ENCODE results near the gene SLC15A4.
"Not testable (repeated sequence)": the region's sequence is repeated elsewhere in the genome, so short reads cannot be mapped to it uniquely, and the experiment has no call there.

Gene SLC15A4

DNA sequence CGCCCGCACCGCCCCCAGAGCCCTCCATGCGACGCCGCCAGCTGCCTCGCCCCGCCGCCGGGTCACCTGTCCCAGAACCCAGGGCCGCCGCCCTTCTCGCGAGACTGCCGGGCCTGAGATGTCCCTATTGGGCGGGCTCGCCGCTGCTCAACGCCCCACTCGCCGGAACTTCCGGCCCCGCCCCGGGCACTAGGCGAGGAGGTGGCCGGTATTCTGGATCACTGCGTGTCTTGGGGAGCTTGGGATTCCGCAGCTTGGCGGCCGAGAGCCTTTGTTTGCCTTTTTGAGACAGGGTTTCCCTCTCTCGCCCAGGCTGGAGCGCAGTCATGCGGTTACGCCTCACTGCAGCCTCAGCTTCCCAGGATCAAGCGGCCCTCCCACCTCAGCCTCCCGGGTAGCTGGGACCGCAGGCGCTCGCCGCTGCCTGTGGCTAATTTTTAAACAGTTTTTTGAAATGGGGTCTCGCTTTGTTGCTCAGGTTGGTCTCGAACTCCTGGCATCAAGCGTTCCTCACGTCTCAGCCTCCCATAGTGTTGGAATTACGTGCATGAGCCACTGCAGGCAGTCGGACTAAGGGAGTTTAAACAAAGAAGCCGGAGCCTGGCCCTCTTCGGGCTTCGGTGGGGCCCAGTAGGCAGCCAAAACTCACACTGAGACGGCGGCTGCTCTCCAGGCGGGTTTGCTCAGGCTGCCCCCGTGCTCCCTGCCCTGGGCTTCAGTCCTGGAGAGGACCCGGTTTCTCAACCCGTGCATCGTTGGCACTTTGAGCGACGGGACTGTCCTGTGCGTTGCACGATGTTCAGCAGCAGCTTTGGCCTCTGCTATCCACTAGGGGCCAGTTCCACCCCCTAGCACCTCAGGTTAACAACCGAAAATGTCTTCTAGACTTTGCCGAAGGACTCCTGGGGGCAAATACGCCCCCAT is at the start of gene SLC15A4:
Gene SLC15A4 (minus strand): TSS at position 43 of the 924 bp plus-strand sequence. CDS start 15 bp downstream, at position 28.
- DNase-seq = peak; percentile 95

GRCh38 chr12:128872303-128872702 is 48.5 kb upstream of the SLC15A4 start:
- no peak for DNase-seq

DNA sequence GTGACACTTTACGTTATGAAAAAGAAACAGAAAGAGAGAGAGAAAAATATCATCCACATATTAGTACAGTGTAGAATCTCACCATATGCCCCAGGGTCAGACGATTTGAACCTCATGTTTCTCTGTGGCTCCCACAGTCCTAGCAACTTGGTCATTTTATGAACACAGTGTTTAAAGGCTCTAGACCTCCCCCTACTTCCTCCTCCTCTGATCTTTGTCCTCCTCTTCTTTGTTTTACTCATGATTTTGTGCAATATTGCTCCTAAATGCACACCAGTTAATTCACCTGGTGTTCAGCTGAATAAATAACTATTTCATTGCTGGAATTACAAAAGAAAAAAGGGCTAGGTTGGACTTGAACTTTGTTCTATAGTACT is 47.7 kb upstream of the SLC15A4 start:
- DNase-seq = no peak

- DNase-seq = no peak
These were observed 43.7 kb upstream of the SLC15A4 start for GRCh38 chr12:128867466-128867865.

DNA sequence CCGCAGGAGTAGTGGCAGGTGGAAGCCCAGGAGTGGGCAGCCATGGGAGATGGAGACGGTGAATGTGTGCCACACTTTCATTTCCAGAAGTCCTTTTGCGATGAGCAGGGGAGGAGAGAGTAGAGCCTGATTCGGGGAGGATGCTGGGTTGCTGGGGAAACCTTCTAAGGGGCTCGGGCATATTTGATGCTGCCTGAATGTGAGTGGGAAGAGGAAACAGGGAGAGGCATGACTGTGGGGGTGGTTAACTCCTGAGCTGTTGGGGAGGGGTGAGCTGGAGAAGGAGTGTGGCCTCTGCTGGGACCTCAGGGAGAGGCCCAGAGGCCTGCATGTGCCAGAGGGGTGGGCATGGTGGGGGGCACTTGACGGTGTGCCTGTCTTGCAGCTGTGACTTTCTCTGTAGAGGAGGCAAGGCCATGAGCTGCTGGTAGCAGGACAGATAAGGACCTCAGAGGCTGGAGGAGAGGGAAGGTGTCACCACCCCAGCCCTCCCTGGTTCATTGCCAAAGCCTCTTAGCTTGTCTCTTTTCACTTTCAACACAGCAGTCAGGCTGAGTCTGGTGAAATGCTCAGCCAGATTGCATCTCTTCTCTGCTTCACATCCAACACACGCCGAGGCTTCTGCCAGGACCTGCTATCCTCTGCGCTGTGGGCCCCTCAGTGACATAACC is 40.9 kb upstream of the SLC15A4 start:
- no peak for DNase-seq

DNA sequence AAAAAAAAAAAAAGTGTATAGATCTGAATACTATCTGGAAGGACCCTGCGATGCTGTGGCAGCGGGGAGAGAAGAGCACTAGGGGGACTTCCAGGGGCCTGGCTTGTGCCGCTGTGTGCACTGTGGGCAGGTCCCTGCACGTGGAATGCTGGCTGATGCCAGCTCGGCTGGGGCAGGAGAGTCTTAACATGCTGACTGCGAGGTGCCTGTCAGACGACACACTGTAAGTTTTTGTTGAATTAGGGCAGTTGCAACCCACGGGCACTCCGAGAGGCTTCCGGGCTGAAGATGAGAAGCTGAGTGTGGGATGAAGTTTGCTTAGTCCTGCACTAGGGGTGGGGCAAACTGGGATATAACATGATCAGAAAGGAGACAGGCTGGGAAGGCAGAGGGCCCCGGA is 40.2 kb upstream of the SLC15A4 start:
- no peak for DNase-seq

DNA sequence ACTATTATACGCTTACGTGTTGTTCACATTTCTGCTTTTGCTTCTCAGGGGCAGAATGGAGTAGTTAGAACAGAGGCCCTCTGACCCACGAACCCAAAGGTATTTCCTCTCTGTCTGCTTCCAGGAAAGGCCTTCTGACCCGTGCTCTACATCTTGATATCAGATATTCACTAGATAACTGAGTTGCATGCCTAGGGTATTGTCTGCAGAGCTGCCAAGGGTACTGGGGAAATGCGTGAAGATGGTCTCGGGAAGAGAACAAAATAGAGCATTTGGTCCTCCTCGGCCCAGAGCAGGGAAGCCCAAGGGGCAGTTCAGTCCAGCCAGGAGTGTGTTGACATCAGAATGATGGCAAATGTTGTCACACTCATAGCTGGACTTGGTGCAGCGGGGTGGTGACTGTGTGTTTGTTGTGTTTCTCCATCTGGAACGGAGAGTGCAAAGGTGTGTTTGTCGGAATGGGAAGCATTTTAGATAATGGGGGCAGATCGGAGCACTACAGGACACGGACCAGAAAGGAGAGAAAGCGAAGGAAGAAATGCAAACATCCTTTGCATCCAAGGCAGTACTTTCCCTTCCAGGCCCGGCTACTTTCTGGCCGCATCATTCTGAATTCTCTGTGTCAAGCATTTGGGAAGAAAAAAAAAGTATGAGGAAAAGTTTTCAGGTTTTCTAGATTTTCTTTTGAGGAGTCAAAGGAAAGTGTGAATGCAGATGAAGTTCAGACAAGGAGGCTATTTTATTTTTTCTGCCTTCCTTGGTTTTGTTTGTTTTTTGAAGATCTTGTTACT is 37.7 kb upstream of the SLC15A4 start:
- DNase-seq = no peak

DNA sequence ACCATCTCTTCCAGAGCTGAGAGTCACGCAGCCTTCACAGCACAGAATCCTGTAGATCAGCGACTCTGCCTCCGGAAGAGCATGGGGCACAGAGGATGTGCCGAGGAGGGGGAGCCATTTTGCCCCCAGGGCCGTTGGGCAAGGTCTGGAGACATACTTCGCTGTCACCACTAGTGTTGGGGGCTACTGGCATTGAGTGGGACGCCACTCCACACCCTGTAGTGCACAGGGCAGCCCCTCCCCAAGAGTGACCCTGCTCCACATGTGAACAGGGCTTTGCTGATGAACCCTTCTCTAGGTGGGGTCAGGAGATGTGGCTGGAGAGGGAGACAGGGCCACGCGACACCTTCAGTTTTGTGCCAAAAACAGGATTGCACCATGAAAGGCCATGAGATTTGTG is 35.6 kb upstream of the SLC15A4 start:
- DNase-seq = no peak

- DNase-seq = no peak
These were observed 33.5 kb upstream of the SLC15A4 start for GRCh38 chr12:128857133-128857763.

GRCh38 chr12:128856791-128857078 is 33.0 kb upstream of the SLC15A4 start:
- no peak for DNase-seq

- no peak for DNase-seq
These were observed 32.5 kb upstream of the SLC15A4 start for GRCh38 chr12:128856035-128856790.

DNA sequence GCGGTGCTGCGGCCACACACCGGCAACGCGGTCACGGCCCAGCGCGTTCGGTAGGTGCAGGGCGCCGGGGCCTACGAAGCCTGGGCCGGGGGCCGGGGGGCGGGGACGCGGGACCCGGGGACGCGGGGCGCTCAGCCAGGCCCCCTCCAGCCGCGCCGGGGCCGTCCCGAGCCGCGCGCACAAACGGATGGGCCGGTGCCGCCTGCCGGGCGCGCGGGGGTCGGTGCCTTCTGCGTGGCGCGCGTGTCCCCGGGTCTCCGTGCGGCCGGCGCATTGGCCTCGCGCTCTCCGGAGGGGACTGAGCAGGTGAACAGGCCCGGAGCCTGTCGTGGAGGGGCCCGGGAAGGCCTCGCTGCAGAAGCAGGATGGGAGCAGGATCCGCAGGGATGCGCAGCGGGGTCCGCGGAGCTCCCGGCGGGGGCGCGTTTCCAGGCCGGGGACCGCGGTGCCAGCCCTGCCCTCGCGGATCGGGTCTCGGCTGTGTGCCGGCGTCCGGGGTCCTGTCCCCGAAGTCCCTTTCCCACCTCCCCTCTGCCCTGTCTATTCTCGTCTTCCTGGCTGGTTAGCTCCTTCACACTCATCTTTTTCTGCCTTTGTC is 29.9 kb upstream of the SLC15A4 start:
- no peak for DNase-seq

DNA sequence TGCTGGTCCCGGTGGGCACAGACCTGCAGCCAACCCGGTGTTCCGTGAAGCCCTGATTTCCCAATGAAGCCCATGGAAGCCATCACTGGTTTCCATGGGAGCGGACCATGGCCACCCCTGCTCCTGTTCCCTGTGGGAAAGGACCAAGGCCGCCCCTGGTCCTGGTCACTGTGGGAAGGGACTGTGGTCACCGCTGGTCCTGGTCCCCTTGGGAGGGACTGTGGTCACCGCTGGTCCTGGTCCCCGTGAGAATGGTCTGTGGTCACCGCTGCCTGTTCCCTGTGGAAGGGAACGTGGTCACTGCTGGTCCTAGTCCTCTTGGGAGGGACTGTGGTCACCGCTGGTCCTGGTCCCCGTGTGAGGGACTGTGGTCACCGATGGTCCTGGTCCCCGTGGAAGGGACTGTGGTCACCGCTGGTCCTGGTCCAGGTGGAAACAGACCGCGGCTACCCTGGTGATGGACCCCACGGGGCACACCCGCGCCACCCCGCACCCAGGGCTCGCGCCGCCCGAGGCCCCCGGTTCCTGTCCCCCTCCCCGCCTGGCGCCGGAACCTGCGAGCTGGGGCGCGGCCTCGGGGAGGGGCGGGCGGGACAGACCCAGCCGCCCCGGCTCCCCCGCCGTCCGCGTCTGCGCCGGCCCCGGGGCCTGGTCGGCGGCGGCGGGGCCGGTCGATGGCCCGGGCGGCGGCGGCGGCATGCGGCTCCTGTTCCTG is 29.3 kb upstream of the SLC15A4 start, which contains the start of gene GLT1D1:
Gene GLT1D1 (plus strand): TSS at position 594 of the 715 bp plus-strand sequence. CDS start 104 bp downstream, at position 698.
- no peak for DNase-seq

DNA sequence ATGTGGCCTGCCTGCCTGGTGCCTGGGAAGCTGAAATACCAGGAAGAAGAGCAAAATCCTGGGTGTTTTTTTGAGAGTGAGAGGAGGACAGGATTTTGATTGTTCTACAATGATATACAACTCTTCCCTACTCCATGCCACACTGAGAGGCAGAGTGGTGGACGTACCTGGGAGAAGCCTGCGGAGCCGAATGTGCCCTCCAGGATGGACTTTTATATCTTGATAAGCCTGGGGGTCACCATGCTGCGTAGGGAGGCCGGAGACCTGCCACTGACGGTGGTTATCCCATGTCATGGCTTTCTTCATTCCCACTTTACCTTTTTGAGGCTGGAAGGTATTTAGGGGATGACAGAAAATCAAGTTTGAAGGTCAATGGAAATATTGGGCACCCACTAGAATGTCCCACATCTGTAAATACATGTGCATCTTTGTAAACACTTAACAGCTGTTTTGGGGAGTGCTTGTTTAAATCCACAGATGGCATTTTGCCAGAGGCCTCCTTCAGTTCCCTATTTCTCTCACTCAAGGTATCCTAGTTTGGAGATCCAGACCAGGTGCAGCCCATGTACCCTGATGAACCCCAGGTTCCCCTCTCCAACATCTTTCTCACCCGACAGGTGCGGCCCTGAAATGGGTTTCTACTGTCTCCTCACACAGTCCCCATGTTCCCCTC is 28.4 kb upstream of the SLC15A4 start:
- DNase-seq = no peak

- not testable (repeated sequence) for DNase-seq
These were observed 27.7 kb upstream of the SLC15A4 start for GRCh38 chr12:128851429-128851828.

DNA sequence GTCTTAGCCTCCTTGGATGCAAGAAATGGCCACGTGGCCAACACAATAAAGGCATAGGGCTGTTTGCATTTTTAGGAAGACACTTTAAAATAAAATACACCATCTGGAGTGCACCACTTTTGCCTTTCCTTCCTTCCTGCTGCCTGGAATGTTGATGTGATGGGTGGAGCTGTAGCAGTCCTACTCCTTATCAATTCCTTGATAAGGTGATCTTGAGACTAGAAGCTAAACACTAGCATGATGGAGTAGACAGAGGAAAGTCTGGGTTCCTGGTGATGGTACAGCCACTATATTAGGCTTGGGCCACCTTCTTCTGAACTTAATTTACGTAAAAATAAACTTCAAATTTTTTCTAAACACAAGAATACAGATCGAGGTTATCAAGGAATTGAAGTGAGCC is 26.6 kb upstream of the SLC15A4 start:
- DNase-seq = no peak

- not testable (repeated sequence) for DNase-seq
These were observed 26.0 kb upstream of the SLC15A4 start for GRCh38 chr12:128849806-128850205.

- DNase-seq = no peak
These were observed 24.6 kb upstream of the SLC15A4 start for GRCh38 chr12:128848371-128848770.

DNA sequence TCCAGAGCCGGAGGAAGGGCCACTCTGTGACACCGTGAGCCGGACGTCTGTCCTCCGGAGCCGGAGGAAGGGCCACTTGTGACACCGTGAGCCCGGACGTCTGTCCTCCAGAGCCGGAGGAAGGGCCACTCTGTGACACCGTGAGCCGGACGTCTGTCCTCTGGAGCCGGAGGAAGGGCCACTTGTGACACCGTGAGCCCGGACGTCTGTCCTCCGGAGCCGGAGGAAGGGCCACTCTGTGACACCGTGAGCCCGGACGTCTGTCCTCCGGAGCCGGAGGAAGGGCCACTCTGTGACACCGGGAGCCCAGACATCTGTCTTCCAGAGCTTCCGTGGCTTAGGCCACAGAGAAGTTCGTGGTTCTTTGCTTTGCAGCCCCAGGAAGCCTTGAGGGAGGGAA is 22.9 kb upstream of the SLC15A4 start:
- DNase-seq = not testable (repeated sequence)

DNA sequence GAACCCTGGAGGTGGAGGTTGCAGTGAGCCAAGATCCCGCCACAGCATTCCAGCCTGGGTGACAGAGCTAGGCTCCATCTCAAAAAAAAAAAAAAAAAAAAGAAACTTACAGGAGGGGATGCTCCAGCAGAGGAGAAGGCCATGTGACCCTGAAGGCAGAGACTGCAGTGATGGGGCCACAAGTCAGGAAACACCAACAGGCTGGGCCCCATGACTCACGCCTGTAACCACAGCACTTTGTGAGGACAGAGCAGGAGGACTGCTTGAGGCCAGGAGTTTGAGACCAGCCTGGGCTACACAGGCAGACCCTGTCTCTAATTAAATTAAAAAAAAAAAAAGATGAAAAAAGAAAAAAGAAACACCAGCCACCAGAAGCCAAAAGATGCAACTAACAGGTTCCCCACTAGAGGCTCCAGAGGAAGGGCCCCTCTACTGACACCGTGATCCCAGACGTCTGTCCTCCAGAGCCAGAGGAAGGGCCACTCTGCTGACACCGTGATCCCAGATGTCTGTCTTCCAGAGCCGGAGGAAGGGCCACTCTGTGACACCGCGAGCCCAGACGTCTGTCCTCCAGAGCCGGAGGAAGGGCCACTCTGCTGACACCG is 20.4 kb upstream of the SLC15A4 start:
- no peak for DNase-seq

All from NCI-H510A treated with DMSO at 0.1 percent for 48 hours (cell line).